AG08396 (cell line): ENCODE results near the gene SEMA6A.
"Not testable (repeated sequence)": the region's sequence is repeated elsewhere in the genome, so short reads cannot be mapped to it uniquely, and the experiment has no call there.

ENCODE experiments used
- DNase-seq: peaks from one replicate; pipeline ENCODE4 v3.0.0; 2012; ENCODE audit warnings: low spot score, mixed read lengths

SEMA6A gene

GRCh38 chr5:116553366-116553765 lies 21.3 kb downstream of the SEMA6A start:
- no peak for DNase-seq

- DNase-seq = no peak
Observed at GRCh38 chr5:116550082-116550481, 24.5 kb downstream of the SEMA6A start.

GRCh38 chr5:116546743-116547124 lies 27.9 kb downstream of the SEMA6A start:
- no peak for DNase-seq

GRCh38 chr5:116546033-116546742 lies 28.4 kb downstream of the SEMA6A start:
- DNase-seq = no peak

GRCh38 chr5:116545465-116545864 lies 29.2 kb downstream of the SEMA6A start:
- DNase-seq = not testable (repeated sequence)

- no peak for DNase-seq
Observed at GRCh38 chr5:116544531-116545241, 29.9 kb downstream of the SEMA6A start.

GRCh38 chr5:116543501-116543900 lies 31.1 kb downstream of the SEMA6A start:
- DNase-seq = no peak

- DNase-seq = no peak
Observed at GRCh38 chr5:116542619-116543018, 32.0 kb downstream of the SEMA6A start.

GRCh38 chr5:116539222-116539621 lies 35.4 kb downstream of the SEMA6A start:
- no peak for DNase-seq

GRCh38 chr5:116536316-116537083 lies 38.1 kb downstream of the SEMA6A start:
- DNase-seq = no peak

GRCh38 chr5:116534964-116535651 lies 39.5 kb downstream of the SEMA6A start:
- no peak for DNase-seq

GRCh38 chr5:116532762-116533525 lies 41.7 kb downstream of the SEMA6A start:
- no peak for DNase-seq

- no peak for DNase-seq
Observed at GRCh38 chr5:116531635-116532034, 43.0 kb downstream of the SEMA6A start.

- no peak for DNase-seq
Observed at GRCh38 chr5:116531117-116531516, 43.5 kb downstream of the SEMA6A start.

GRCh38 chr5:116530276-116530675 lies 44.3 kb downstream of the SEMA6A start:
- DNase-seq = no peak

- no peak for DNase-seq
Observed at GRCh38 chr5:116529615-116530014, 45.0 kb downstream of the SEMA6A start.

- DNase-seq = no peak
Observed at GRCh38 chr5:116528519-116529234, 45.9 kb downstream of the SEMA6A start.

- no peak for DNase-seq
Observed at GRCh38 chr5:116527582-116527981, 47.0 kb downstream of the SEMA6A start.

GRCh38 chr5:116525674-116526073 lies 48.9 kb downstream of the SEMA6A start:
- no peak for DNase-seq

- DNase-seq = no peak
Observed at GRCh38 chr5:116524966-116525365, 49.7 kb downstream of the SEMA6A start.
